ENCODE measurements around the gene DGKQ. TPM values are rescaled to one million over a fixed set of nuclear protein-coding genes. Genes with fewer than 3 reads are reported as not detected.

The DGKQ gene
- total and polyA plus RNA-seq, 3 donors from 2014 or later, result 10.8 to 22.7 (median 20.7) TPM

DNA sequence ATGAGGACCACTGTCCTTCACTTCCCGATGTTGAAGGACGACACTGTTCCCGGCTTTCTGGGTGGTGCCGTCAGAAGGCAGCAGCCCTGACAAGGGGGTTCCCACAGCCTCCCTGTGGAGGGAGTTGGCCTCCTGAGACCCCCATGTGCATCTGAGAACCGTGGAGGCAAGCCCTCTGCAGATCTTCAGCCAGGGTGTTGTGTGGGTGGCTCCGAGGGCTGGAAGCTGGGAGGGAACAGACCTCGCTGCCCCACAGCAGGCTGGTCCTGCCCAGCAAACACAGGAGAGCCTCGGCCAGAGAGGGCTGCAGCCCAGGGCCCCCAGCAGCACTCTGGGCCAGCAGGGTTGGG is 16.2 kb downstream of the DGKQ start:
- TF ChIP-seq POLR2A (IDR thresholded peaks at IDR 0.05), result no peak
- TF ChIP-seq, protein P1, sequence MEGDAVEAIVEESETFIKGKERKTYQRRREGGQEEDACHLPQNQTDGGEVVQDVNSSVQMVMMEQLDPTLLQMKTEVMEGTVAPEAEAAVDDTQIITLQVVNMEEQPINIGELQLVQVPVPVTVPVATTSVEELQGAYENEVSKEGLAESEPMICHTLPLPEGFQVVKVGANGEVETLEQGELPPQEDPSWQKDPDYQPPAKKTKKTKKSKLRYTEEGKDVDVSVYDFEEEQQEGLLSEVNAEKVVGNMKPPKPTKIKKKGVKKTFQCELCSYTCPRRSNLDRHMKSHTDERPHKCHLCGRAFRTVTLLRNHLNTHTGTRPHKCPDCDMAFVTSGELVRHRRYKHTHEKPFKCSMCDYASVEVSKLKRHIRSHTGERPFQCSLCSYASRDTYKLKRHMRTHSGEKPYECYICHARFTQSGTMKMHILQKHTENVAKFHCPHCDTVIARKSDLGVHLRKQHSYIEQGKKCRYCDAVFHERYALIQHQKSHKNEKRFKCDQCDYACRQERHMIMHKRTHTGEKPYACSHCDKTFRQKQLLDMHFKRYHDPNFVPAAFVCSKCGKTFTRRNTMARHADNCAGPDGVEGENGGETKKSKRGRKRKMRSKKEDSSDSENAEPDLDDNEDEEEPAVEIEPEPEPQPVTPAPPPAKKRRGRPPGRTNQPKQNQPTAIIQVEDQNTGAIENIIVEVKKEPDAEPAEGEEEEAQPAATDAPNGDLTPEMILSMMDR (IDR thresholded peaks at IDR 0.05), result no peak
- no peaks in the 10 kb centered on the region for H3K36me3 ChIP-seq (ENCODE audit: low read depth, missing control alignments)
- no peaks in the 10 kb centered on the region for H3K9me3 ChIP-seq
- WGBS, 2 donors, result 82% methylated on average over 8 of the region's 8 CpGs; no CpG with 5 or more reads in 1 of the 2 donors
- DNase-seq, result no peak
- intact Hi-C loops (cut with DNase I; ENCODE audit: low total_unique reads), result no loop called here
- H3K4me3 ChIP-seq, result no peak overlapping the region
- H3K27me3 ChIP-seq, result no peaks in the 10 kb centered on the region
- no peaks in the 10 kb centered on the region for H3K4me1 ChIP-seq
- no peak overlapping the region for H3K27ac ChIP-seq

DNA sequence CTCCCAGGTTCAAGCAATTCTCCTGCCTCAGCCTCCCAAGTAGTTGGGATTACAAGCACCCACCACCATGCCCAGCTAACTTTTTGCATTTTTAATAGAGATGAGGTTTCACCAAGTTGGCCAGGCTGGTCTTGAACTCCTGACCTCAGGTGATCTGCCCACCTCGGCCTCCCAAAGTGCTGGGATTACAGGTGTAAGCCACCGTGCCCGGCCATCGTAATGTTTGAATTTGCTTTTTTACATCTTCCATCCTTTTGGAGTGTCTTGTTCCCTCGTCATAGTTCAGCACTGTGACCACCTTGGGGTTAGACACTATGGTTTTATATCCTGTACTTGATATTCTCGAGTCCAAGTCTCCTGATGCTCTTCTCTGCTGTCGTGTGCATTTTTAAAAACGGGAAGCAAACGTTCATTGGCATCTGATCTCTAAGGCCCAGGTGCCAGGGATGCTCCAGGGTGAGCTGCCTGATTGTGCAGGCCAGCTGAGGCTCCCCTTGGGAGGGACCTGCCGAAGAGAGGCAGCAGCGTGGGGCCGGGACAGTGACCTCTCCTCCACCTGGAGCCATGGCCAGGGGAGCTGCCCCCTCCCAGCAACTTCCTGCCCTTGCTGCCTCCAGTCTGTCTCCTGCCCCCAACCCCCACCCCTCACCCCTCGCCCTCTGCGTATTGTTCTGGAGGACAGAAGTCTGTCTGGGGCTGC is 16.7 kb downstream of the DGKQ start:
- Histone ChIP-seq H3K36me3 (ENCODE audit: low read depth, missing control alignments) (no peaks in the 10 kb centered on the region), H3K4me1 (no peaks in the 10 kb centered on the region), H3K9me3 (no peaks in the 10 kb centered on the region), H3K27me3 (no peaks in the 10 kb centered on the region), H3K4me3 (no peak overlapping the region), H3K27ac (no peak overlapping the region)
- no peak for DNase-seq
- 81 to 84% methylated on average over 12 to 14 of the region's 14 CpGs for WGBS, 2 donors
- TF ChIP-seq, protein P1 (IDR thresholded peaks at IDR 0.05), result no peak
- no peak for TF ChIP-seq POLR2A (IDR thresholded peaks at IDR 0.05)
- intact Hi-C loops (cut with DNase I; ENCODE audit: low total_unique reads), result no loop called here

DNA sequence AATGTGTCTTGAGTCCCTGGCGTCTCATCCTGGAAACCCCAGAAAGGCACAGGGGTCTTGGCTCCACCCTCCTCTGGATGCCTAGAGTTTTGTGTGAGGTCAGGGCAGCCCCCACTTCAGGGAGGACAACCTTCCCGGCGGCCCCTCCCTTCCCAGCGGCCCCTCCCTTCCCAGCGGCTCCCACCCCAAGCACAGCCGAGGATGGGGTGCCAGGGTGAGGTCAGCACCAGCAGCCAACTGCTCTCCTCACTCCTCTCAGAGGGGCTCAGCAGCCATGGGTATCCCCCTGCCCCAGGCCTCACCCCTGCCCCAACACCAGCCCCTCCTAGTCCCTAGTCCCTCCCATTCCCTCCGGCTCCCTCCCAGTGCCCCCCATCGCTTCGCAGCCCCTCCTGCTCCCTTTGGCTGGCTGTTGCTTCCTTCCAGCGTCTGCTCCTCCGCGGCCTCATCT is 17.4 kb downstream of the DGKQ start:
- 79 to 94% methylated on average over 7 to 12 of the region's 12 CpGs for WGBS, 2 donors
- Histone ChIP-seq H3K9me3 (no peaks in the 10 kb centered on the region), H3K4me3 (no peak overlapping the region), H3K27ac (no peak overlapping the region), H3K36me3 (ENCODE audit: low read depth, missing control alignments) (no peaks in the 10 kb centered on the region), H3K27me3 (no peaks in the 10 kb centered on the region), H3K4me1 (no peaks in the 10 kb centered on the region)
- no peak for DNase-seq
- TF ChIP-seq, protein P1 (IDR thresholded peaks at IDR 0.05), result no peak
- intact Hi-C loops (cut with DNase I; ENCODE audit: low total_unique reads), result no loop called here

DNA sequence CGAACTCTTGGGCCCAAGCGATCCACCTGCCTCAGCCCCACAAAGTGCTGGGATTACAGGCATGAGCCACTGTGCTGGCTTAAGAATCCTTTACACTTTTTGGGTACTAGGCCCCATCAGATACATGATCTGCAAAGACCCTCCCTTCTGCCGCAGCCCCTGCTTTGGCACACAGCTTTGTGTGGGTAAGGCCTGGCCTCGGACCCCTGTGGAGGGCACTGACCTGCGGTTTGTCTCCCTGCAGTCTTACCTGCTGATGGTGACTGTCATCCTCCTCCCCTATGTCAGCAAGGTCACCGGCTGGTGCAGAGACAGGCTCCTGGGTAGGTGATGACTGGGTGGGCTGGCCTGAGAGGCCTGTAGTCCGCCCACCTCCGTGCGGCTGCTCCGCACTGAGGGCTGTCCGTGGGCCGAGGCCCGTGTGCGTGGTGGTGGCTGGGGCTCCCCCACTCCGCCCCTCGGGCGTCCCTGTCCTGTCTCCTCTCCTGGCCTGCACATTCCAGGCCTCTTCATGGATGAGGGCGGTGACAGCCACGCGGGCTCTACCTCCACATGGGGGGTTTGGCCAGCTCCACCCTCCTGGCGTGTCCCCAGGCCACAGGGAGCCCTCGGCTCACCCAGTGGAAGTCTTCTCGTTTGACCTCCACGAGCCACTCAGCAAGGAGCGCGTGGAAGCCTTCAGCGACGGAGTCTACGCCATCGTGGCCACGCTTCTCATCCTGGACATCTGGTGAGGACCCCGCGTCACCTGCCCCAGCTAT is 18.0 kb downstream of the DGKQ start:
- TF ChIP-seq, protein P1 (IDR thresholded peaks at IDR 0.05), result no peak
- no peak for TF ChIP-seq POLR2A (IDR thresholded peaks at IDR 0.05)
- intact Hi-C loops (cut with DNase I; ENCODE audit: low total_unique reads), result no loop called here
- Histone ChIP-seq H3K9me3 (no peaks in the 10 kb centered on the region), H3K4me3 (no peak overlapping the region), H3K36me3 (ENCODE audit: low read depth, missing control alignments) (no peaks in the 10 kb centered on the region), H3K27ac (no peak overlapping the region), H3K4me1 (no peaks in the 10 kb centered on the region), H3K27me3 (no peaks in the 10 kb centered on the region)
- no peak for DNase-seq
- WGBS, 2 donors, result 95 to 99% methylated on average over 7 to 33 of the region's 33 CpGs
